ENCODE data around the gene MOSMO. TPM values are rescaled to one million over a fixed set of nuclear protein-coding genes. Genes with fewer than 3 reads are reported as not detected.

The MOSMO gene
- total RNA-seq, 1 experiment from 2014 or later = 24.2 TPM

- Histone ChIP-seq H3K4me1 (replicated peaks; ENCODE audit: insufficient read depth) (no peaks in the 10 kb centered on the region; the same call in 1 of the 2 replicates), H3K9me3 (ENCODE audit: insufficient read depth, low read depth) (no peaks in the 10 kb centered on the region), H3K9me2 (ENCODE audit: insufficient read depth) (no peaks in the 10 kb centered on the region; the same call in 1 of the 2 replicates), H3F3A (ENCODE audit: insufficient read depth, low read depth) (peaks cover 11% of the 10 kb centered on the region; the same call in 1 of the 2 replicates), H4K20me1 (ENCODE audit: insufficient read depth) (no peaks in the 10 kb centered on the region; the same call in 1 of the 2 replicates), H3K4me2 (no peak overlapping the region), H3K36me3 (ENCODE audit: low read depth) (no peaks in the 10 kb centered on the region), H3K27me3 (ENCODE audit: insufficient read depth, low read depth) (no peaks in the 10 kb centered on the region), H3K4me3 (no peak overlapping the region), H3K79me2 (ENCODE audit: low read depth) (no peaks in the 10 kb centered on the region), H2AFZ (no peak overlapping the region), H3K27ac (no peak overlapping the region)
- POLR2A ChIA-PET (ENCODE audit: unreplicated experiment) = interaction anchor here (1.0 kb wide), 1 partner anchor 10 kb away, joined by 4 read pairs; no protein-coding TSS in a partner anchor
- DNase-seq = no peak
- CTCF ChIA-PET = interaction anchor here (0.6 kb wide), 1 partner anchor 87 kb away, joined by 4 read pairs; no protein-coding TSS in a partner anchor
- TF ChIP-seq CTCF (conservative IDR thresholded peaks at IDR 0.05) = no peak
- TF ChIP-seq EZH2 (IDR thresholded peaks at IDR 0.05; ENCODE audit: low read depth) = no peak
- no TSS peak for BruUV-seq (replicated peaks)
- intact Hi-C loops (cut with micrococcal nuclease; ENCODE audit: unreplicated experiment) = no loop called here
Measured at GRCh38 chr16:22088642-22089041, 80.7 kb downstream of the MOSMO start.

GRCh38 chr16:22089910-22090309 is 82.0 kb downstream of the MOSMO start:
- Histone ChIP-seq H3K4me3 (no peak overlapping the region), H3K79me2 (ENCODE audit: low read depth) (no peaks in the 10 kb centered on the region), H3K9me2 (ENCODE audit: insufficient read depth) (no peaks in the 10 kb centered on the region; the same call in 1 of the 2 replicates), H3K27me3 (ENCODE audit: insufficient read depth, low read depth) (no peaks in the 10 kb centered on the region), H3K4me2 (no peak overlapping the region), H2AFZ (no peak overlapping the region), H4K20me1 (ENCODE audit: insufficient read depth) (no peaks in the 10 kb centered on the region; the same call in 1 of the 2 replicates), H3F3A (ENCODE audit: insufficient read depth, low read depth) (peaks cover 11% of the 10 kb centered on the region; the same call in 1 of the 2 replicates), H3K27ac (no peak overlapping the region), H3K9me3 (ENCODE audit: insufficient read depth, low read depth) (no peaks in the 10 kb centered on the region), H3K36me3 (ENCODE audit: low read depth) (no peaks in the 10 kb centered on the region), H3K4me1 (replicated peaks; ENCODE audit: insufficient read depth) (no peaks in the 10 kb centered on the region; the same call in 1 of the 2 replicates)
- ChIA-PET POLR2A (ENCODE audit: unreplicated experiment) (interaction anchor here (0.6 to 1.0 kb wide), 2 partner anchors 11 to 84 kb away, joined by 3 to 4 read pairs; no protein-coding TSS in a partner anchor), CTCF (no interaction called here)
- intact Hi-C loops (cut with micrococcal nuclease; ENCODE audit: unreplicated experiment) = loop anchor here (5.0 kb wide), 1 partner anchor 97 kb away; no protein-coding TSS in a partner anchor
- BruUV-seq (replicated peaks) = no TSS peak
- DNase-seq = no peak
- TF ChIP-seq CTCF (conservative IDR thresholded peaks at IDR 0.05) (no peak), EZH2 (IDR thresholded peaks at IDR 0.05; ENCODE audit: low read depth) (no peak)

- CTCF ChIA-PET = interaction anchor here (1.6 kb wide), 1 partner anchor 14 kb away, joined by 12 read pairs; no protein-coding TSS in a partner anchor
- H3K36me3 ChIP-seq (ENCODE audit: low read depth) = no peaks in the 10 kb centered on the region
- no peak for DNase-seq
Measured at GRCh38 chr16:22091721-22092120, 83.8 kb downstream of the MOSMO start.

More at GRCh38 chr16:22091721-22092120, 83.8 kb downstream of the MOSMO start:
- TF ChIP-seq CTCF (conservative IDR thresholded peaks at IDR 0.05) (no peak), EZH2 (IDR thresholded peaks at IDR 0.05; ENCODE audit: low read depth) (no peak)
- Histone ChIP-seq H2AFZ (no peak overlapping the region), H3K9me2 (ENCODE audit: insufficient read depth) (no peaks in the 10 kb centered on the region; the same call in 1 of the 2 replicates), H3K4me2 (no peak overlapping the region), H3K79me2 (ENCODE audit: low read depth) (no peaks in the 10 kb centered on the region), H3K27ac (no peak overlapping the region), H4K20me1 (ENCODE audit: insufficient read depth) (no peaks in the 10 kb centered on the region; the same call in 1 of the 2 replicates), H3K4me3 (no peak overlapping the region), H3K27me3 (ENCODE audit: insufficient read depth, low read depth) (no peaks in the 10 kb centered on the region), H3K9me3 (ENCODE audit: insufficient read depth, low read depth) (no peaks in the 10 kb centered on the region), H3K4me1 (replicated peaks; ENCODE audit: insufficient read depth) (no peaks in the 10 kb centered on the region; the same call in 1 of the 2 replicates), H3F3A (ENCODE audit: insufficient read depth, low read depth) (0 out of 2 replicates have a peak, but pooled peaks cover 8% of the 10 kb centered on the region)
- POLR2A ChIA-PET (ENCODE audit: unreplicated experiment) = no interaction called here
- intact Hi-C loops (cut with micrococcal nuclease; ENCODE audit: unreplicated experiment) = loop anchor here (5.0 kb wide), 1 partner anchor 96 kb away; no protein-coding TSS in a partner anchor
- BruUV-seq (replicated peaks) = no TSS peak

All from PC-9 (cell line).